ENCODE results near the gene KCNJ18.

GRCh38 chr17:21674242-21674731 is 18.0 kb upstream of the KCNJ18 start:
- TF ChIP-seq ZBTB48 (tag by site-specific recombination; IDR thresholded peaks at IDR 0.05) (no peak), ZNF174 (tag by site-specific recombination; IDR thresholded peaks at IDR 0.05) (no peak), ZNF645 (tag by site-specific recombination; IDR thresholded peaks at IDR 0.05) (no peak), ZFP3 (tag by site-specific recombination; IDR thresholded peaks at IDR 0.05; ENCODE audit: low read depth) (no peak)

Data from HEK293 (cell line).